GM18520 (cell line): ENCODE results near the gene BTG1.
"Not testable (repeated sequence)": the region's sequence is repeated elsewhere in the genome, so short reads cannot be mapped to it uniquely, and the experiment has no call there.

Experiments used
- ATAC-seq: cut with Tn5 transposase; IDR thresholded peaks from one replicate; pipeline ENCODE4 v1.9.1; 2021; ENCODE audit not compliant: unreplicated experiment

The BTG1 gene

DNA sequence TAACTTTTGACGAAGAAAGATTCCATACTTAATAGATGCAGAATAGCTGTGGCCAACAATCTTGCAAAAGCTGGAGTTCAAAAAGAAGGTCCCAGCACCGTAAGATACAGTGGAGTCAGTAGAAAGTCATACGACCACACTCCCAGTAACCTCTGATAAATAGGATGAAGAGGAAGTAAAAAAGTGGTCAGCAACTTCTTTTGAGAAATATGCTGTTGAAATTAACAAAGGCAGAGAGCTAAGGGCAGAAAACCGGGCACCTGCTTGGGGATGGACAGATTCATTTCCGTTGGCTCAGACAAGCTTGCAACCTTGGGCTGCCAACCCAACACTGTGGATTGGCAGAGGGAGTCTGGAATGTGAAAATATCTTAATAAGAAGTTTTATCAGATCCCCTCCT is 40.0 kb downstream of the BTG1 start:
- ATAC-seq = no peak

DNA sequence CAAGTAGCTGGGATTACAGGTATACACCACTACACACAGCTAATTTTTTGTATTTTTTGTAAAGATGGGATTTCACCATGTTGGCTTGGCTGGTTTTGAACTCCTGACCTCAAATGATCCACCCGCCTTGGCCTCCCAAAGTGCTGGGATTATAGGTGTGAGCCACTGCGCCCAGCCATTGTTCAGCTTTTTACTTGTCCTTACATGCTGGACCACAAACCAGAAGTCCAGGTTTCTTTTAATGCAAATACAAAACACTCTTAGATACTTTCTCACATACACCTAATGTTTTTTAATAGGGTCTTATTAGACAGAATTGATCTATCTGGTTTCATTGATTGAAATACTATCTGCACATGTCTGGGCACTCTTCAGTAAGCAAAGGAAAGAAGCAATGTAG is 40.5 kb downstream of the BTG1 start:
- ATAC-seq = no peak

DNA sequence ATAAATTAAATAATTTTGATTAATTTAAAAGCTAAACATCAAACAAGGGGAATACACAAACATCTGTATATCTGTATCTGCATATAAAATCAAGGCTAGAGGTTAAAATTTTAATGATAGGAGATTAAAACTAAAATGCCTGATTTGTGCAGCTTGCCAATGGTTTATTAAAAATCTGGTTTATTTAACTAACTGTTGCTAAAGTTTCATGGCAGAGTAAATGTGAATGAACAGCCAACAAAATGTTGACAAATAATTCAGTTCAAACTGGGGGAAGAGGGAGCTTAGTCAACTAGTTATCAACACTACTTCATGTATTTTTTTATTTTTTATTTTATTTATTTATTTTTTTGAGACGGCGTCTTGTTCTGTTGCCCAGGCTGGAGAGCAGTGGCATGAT is 43.0 kb downstream of the BTG1 start:
- no peak for ATAC-seq

DNA sequence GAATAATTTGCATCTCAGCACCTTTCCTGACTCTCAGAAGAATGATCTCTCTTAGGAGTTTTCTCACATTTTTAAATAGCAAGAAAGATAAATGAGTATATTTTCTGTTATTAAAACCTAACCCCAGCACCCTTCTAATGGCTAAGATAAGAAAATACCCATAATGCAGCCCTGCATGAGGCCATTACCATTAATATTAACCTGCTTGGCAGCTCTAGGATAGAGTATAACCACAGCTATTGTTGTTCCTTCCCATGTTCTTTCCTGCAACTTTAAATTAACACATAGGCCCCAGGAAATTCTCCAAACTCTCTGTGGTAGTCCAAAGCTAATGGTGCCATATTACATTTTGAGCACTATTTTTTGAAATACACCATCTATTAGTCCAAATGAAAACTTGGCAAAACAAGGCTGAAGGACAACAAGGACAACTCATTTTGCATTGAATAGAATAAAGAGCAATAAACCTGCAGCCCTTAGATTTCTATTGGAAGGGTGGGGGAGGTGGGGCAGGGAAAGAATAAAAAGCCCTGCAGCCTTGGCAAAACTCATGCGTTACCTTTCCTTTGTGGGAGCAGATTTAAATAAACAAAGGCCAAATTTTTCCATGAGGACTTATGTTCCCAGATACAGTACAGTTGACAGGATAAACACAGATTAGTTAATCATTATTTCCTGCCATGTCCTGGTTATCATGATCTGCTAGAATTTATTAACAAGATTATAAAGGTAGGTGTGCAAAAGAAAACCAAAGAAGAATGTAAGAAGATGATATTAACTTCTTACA is 46.9 kb downstream of the BTG1 start:
- no peak for ATAC-seq

DNA sequence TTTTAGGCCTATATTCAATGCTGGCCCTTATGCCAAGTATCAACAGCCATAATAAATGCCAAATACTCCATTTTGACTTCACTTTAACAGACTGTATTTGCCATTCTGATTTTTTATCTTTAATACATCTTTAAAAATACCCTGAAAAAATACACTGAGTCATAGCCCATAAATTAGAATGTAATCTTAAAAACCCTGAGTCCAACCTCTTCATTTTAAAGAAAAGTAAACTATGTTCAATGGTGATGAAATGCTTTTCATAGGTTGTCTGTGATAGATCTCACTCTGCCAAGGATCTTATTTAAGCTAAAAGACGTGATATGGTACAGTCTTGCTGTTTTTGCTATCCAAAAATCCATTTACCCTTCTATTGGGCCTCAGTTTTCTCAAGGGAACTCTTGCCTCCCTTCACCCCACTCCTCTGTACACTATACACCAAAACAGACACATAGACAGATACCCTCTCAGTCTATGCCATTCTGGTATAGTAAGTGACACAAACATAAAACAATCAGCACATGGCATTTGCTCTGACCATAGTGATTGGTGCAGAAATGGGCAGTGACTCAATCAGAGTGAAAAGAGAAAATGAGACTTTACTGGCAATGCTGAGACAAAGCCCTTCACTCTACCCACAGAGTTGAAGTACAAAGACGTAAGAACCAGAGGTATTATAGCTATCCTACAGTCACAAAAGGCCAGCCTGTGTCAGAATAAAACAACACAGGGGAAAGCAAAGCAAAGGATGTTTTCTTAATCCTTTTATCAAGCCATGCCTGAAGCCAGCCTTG is 49.1 kb downstream of the BTG1 start:
- ATAC-seq = no peak

DNA sequence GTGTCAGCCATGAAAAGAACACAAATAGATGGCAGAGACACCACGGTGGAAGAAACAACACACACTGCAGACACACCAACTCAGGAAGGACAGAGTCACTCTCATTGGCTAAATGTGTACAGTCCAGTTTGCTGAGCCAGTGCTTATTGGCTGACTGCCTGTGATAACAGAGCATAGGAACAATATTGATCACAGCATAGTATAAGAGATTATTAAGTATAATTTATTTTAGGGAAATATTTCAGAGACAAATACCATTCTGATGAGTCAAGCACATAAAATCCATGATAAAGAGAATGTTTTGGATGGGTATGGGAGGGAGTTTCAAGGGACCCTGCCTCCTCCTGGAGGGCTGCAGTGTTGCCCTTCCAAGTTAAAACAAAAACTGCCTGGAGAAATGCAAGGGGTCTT is 50.9 kb downstream of the BTG1 start:
- ATAC-seq = no peak

DNA sequence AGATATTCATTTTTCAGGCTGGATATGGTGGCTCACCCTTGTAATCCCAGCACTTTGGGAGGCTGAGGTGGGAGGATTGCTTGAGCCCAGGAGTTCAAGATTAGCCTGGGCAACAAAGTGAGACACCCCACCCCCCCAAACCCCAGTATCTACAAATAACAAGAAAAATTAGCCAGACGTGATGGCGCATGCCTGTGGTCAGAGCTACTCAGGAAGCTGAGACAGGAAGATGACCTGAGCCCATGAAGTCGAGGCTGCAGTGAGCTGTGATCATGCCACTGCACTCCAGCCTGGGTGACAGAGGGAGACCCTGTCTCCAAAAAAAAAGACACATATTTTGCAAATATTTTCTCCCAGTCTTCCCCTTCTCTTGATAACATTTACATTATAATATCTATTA is 51.3 kb downstream of the BTG1 start:
- ATAC-seq = not testable (repeated sequence)
